Gastroesophageal sphincter (tissue), 3 donors: ENCODE data around the gene ABHD2.

Experiments used
- POLR2A ChIP-seq, 2 donors: fragments of 450-650 bp; IDR thresholded peaks; one replicate each; pipeline ENCODE4 v1.6.1; 2017; ENCODE audit warnings: antibody characterized with exemption in 2 of 2, mild to moderate bottlenecking in 2 of 2, moderate library complexity in 1 of 2
- POLR2AphosphoS5 ChIP-seq: sonication (generic); formaldehyde crosslinking; IDR thresholded peaks from one replicate; pipeline ENCODE4 v1.6.1; 2017; ENCODE audit warnings: antibody characterized with exemption
- TF ChIP-seq, protein P1 (sequence below), 4 experiments: fragments of 200-600 bp in 2 of 4; fragments of 450-650 bp in 2 of 4; sonication (generic) in 1 of 4; IDR thresholded peaks; one replicate each; pipeline ENCODE4 v1.5.1; 2017 to 2019; ENCODE audit warnings: antibody characterized with exemption in 4 of 4, mild to moderate bottlenecking in 2 of 4, moderate library complexity in 2 of 4

GRCh38 chr15:89058376-89058775, 29.9 kb upstream of the ABHD2 start:
- TF ChIP-seq, protein P1, sequence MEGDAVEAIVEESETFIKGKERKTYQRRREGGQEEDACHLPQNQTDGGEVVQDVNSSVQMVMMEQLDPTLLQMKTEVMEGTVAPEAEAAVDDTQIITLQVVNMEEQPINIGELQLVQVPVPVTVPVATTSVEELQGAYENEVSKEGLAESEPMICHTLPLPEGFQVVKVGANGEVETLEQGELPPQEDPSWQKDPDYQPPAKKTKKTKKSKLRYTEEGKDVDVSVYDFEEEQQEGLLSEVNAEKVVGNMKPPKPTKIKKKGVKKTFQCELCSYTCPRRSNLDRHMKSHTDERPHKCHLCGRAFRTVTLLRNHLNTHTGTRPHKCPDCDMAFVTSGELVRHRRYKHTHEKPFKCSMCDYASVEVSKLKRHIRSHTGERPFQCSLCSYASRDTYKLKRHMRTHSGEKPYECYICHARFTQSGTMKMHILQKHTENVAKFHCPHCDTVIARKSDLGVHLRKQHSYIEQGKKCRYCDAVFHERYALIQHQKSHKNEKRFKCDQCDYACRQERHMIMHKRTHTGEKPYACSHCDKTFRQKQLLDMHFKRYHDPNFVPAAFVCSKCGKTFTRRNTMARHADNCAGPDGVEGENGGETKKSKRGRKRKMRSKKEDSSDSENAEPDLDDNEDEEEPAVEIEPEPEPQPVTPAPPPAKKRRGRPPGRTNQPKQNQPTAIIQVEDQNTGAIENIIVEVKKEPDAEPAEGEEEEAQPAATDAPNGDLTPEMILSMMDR (IDR thresholded peaks at IDR 0.05): no peak
- TF ChIP-seq POLR2A (IDR thresholded peaks at IDR 0.05) (no peak), POLR2AphosphoS5 (no peak)
